Endometrium (tissue), 2 donors: ENCODE results near the gene RGS6.

Experiments used
- FAIRE-seq: peaks from 2 replicates; lab custom pipeline; 2012; peaks lifted over from hg19 to GRCh38; lab: Jason Lieb, UNC
- donor health status: control.
- donor health status: control.

The RGS6 gene

GRCh38 chr14:72554994-72555608 lies 622.9 kb downstream of the RGS6 start:
- no peak for FAIRE-seq

- FAIRE-seq = no peak
Measured at GRCh38 chr14:72555609-72556000, 623.4 kb downstream of the RGS6 start.

- FAIRE-seq = no peak
Measured at GRCh38 chr14:72557671-72558070, 625.4 kb downstream of the RGS6 start.

GRCh38 chr14:72558721-72559120 lies 626.5 kb downstream of the RGS6 start:
- no peak for FAIRE-seq

GRCh38 chr14:72559202-72559601 lies 627.0 kb downstream of the RGS6 start:
- no peak for FAIRE-seq

DNA sequence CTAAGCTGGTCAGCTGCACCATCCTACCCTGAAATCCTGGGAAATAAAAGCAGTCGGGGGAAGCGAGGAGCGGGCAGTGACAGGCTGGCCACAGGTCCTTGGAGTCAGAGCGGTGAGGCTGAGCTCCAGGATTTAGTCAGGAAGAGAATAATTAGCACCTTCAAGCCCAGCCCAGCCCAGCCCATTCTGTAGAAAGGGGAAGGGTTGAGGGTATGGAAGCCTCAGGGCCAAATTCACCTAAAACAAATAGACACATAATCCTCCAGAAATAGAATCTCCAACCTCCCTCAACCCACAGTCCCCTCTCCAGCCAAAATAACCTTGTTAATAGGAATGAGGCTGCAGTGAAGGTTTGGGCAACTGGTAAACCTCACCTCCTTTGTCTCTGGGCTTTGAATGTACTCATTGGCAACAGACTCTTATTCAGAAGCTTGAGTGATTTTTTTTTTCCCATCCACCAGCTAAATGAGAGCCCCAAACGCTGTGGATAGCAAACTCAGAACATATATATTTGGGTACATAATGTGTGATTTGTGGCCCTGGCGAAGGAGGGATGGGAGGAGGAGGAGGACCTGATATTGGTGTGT lies 627.5 kb downstream of the RGS6 start:
- FAIRE-seq = no peak

GRCh38 chr14:72560331-72560730 lies 628.1 kb downstream of the RGS6 start:
- no peak for FAIRE-seq

- no peak for FAIRE-seq
Measured at GRCh38 chr14:72560889-72561493, 628.8 kb downstream of the RGS6 start.

DNA sequence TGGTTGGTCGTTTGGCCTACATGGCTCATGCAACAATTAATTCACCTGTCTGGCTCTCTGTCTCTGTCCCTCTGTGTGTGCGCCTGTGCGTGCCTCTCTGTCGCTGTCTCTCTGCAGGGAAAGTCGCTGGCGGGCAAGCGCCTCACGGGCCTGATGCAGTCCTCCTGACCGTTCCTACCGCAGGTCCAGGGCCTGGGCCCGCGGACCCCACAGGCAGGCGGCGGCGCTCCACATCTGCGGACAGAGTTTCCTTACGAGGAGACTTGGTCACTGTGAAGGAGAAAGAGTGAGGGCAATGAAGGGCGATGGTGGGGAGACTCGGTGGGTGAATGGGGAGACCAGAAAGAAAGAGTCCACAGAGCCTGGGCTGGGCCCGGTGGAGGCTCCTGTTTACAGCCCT lies 630.1 kb downstream of the RGS6 start:
- no peak for FAIRE-seq

DNA sequence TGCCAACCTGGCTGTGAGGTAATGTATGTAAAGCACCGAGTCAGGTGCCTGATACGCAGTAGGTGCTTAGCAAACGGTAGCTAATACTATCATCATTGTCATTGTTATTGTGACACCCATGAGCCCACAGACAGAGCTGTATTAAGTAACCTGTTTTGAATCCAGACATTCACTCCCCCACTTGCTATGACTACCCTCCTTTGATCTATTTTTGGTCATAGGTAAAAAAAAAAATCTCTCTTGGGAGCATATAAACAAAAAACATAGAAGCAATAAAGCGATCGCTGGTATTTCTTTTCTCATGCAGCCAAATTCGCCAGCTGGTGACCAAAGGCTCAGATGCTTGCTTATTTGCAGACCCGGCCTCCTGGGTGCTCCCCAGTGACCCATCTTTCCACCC lies 631.4 kb downstream of the RGS6 start:
- no peak for FAIRE-seq

GRCh38 chr14:72565149-72565559 lies 632.9 kb downstream of the RGS6 start:
- no peak for FAIRE-seq

DNA sequence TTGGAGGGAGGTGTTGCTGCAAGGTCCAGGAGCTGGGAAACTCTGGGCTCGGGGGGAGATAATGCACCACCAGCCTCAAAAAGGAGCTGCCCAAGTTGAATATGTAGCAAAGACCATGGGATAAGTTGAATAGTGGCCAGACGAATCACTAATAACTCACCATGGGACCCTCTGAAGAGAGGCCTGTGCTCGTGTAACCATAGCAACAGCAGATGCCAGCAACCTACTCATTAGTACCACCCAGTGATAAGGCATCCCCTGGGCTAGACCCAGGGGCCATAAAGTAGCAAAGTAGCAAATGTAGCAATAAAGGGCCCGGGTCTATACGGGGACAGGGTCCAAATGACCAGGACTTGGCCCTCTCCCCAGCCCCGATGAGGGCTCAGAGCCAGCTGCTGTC lies 633.7 kb downstream of the RGS6 start:
- no peak for FAIRE-seq

DNA sequence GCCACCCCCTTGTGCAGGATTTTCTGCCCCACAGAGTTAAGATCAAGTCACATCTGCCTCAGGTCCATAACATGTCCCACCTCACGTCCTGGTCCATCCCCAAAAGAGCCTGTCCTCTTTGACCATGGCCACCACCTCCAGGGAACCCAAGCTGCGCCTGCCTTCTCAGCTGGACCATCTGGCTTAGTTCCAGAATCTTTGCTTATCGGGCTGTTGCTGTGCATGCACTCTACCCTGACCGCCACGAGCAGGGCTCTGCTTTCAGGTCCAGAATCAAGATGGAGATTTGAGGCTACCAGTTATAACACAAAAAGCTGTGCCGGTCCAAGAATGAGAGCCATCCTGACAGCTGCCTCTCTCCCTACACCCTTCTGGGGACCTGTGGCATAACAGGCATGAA lies 635.0 kb downstream of the RGS6 start:
- no peak for FAIRE-seq

DNA sequence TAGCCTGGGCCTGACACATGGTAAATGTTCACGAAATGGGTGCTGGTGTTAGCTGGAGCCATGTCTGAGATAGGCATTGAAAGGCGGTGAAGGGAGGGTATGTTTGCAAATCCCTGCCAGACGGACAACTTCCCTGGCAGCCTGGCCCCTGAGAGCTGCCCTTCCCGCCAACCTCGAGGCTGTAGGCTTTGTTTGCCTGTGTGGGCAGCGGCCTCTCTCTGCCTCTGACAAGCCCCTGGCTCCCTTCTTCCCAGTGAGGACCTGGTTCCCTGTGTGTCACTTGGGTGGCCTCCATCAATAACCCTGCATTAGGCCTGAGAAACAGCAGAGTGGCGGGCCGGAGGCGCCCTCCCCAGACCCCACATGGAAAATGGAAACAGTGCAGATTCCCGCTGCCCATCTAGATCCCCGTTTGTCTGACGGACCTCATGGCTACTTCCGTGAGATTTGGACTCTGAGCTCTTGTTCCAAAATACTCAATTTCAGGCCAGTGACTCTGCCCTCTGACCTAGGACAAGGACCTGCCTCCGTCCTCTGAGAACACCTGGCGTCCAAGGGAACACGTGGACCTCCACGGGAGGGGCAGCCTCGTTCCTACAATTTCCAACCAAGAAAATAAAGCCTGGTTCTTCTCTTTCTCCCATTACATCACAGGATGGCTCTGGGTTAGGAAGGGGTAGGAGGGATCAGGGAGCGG lies 636.2 kb downstream of the RGS6 start:
- no peak for FAIRE-seq

DNA sequence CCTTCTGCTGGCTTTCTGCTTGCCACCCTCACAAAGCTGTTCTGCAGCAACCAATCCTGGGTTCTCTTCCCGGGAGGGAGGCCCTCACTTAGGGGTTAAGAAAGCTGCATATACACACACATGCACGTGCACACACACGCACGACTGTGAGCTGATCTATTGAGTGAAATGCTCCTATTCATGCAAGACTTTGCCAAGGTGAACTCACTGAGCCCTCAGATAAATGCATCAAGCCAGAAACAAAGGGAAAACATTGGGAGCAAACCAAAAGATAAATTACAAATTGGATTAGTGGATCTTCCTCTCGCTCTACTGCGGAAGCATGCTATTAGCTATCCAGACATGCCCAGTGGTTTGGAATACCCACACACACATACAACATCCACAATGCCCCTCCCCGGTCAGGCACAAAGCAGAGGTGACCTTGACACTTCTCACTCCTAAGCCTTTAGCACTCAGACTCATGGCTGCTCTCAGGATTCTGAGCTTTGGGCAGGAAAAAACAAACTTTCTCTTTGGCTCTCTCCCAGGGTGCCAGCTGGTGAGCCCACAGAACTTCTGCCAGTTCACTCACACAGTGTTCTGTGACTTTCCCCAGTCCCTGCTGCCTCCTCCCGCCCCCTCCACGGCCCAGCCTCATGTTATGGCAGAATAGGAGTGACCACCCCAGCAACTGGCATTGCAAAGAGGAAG lies 641.6 kb downstream of the RGS6 start:
- no peak for FAIRE-seq

DNA sequence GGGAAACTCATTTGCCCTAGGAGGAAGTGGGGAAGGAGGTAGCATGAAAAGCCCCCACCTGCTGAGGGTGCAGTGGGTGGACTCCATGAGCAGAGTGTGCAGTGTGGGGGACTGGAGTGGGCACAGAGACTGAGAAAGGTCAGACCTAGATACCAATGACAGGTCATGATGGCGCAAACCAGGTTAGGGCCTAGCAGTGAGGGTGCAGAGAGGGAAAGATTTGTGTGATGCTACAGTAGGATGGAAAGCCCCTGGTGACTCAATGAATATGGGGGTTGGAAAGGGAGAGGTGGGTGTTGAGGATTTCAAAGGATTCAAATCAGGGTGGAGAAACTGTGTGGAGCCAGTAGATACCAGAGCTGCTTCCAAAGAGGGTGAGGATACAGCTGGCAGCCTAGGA lies 642.5 kb downstream of the RGS6 start:
- no peak for FAIRE-seq

GRCh38 chr14:72576258-72576657 lies 644.0 kb downstream of the RGS6 start:
- no peak for FAIRE-seq

GRCh38 chr14:72577521-72577920 lies 645.3 kb downstream of the RGS6 start:
- FAIRE-seq = no peak

- no peak for FAIRE-seq
Measured at GRCh38 chr14:72578514-72578913, 646.3 kb downstream of the RGS6 start.

DNA sequence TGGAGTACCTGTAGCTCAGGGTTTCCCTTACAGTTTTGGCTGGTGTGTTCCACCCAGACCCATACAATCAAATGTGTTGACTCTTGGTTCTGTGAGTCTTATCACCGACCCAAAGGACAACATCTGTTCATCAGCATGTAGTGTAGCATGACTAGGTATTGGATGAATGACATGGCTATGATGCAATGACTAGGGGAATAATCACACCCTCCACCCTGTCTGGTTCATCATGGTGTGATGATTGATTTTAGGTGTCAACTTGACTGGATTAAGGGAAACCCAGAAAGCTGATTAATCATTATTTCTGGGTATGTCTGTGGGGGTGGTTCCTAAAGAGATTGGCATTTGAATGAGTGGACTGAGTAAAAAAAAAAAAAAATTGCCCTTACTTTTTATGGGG lies 650.4 kb downstream of the RGS6 start:
- FAIRE-seq = no peak

- no peak for FAIRE-seq
Measured at GRCh38 chr14:72583316-72584272, 651.4 kb downstream of the RGS6 start.

- no peak for FAIRE-seq
Measured at GRCh38 chr14:72588521-72588920, 656.3 kb downstream of the RGS6 start.
